ENCODE data around the gene FIGNL1. TPM values are rescaled to one million over a fixed set of nuclear protein-coding genes. Genes with fewer than 3 reads are reported as not detected.

FIGNL1 gene
- total RNA-seq, 1 experiment from 2014 or later, result 6.4 TPM

- TF ChIP-seq FOXK1 (CRISPR knock-in tag; IDR thresholded peaks at IDR 0.05), result no peak
- TF ChIP-seq ERG (CRISPR knock-in tag; IDR thresholded peaks at IDR 0.05), result no peak
- no peak for TF ChIP-seq CTCF (IDR thresholded peaks at IDR 0.05)
- TF ChIP-seq MXD4 (CRISPR knock-in tag; IDR thresholded peaks at IDR 0.05; ENCODE audit: borderline replicate concordance), result no peak
- no peak for TF ChIP-seq NFYB (CRISPR knock-in tag; conservative IDR thresholded peaks at IDR 0.05; ENCODE audit: low read depth)
- TF ChIP-seq, protein P1, sequence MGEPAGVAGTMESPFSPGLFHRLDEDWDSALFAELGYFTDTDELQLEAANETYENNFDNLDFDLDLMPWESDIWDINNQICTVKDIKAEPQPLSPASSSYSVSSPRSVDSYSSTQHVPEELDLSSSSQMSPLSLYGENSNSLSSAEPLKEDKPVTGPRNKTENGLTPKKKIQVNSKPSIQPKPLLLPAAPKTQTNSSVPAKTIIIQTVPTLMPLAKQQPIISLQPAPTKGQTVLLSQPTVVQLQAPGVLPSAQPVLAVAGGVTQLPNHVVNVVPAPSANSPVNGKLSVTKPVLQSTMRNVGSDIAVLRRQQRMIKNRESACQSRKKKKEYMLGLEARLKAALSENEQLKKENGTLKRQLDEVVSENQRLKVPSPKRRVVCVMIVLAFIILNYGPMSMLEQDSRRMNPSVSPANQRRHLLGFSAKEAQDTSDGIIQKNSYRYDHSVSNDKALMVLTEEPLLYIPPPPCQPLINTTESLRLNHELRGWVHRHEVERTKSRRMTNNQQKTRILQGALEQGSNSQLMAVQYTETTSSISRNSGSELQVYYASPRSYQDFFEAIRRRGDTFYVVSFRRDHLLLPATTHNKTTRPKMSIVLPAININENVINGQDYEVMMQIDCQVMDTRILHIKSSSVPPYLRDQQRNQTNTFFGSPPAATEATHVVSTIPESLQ (CRISPR knock-in tag; IDR thresholded peaks at IDR 0.05), result no peak
- TF ChIP-seq JUN (CRISPR knock-in tag; IDR thresholded peaks at IDR 0.05), result no peak
- no peak for TF ChIP-seq EMX1 (CRISPR knock-in tag; IDR thresholded peaks at IDR 0.05)
- no peak for TF ChIP-seq STAT6 (CRISPR knock-in tag; conservative IDR thresholded peaks at IDR 0.05; ENCODE audit: low read depth)
- no peak for TF ChIP-seq FOXJ3 (CRISPR knock-in tag; IDR thresholded peaks at IDR 0.05; ENCODE audit: borderline replicate concordance)
- no peak for TF ChIP-seq RORB (CRISPR knock-in tag; IDR thresholded peaks at IDR 0.05)
- TF ChIP-seq NR3C1 (CRISPR knock-in tag; conservative IDR thresholded peaks at IDR 0.05; ENCODE audit: low read depth), result no peak
- TF ChIP-seq, protein P2, sequence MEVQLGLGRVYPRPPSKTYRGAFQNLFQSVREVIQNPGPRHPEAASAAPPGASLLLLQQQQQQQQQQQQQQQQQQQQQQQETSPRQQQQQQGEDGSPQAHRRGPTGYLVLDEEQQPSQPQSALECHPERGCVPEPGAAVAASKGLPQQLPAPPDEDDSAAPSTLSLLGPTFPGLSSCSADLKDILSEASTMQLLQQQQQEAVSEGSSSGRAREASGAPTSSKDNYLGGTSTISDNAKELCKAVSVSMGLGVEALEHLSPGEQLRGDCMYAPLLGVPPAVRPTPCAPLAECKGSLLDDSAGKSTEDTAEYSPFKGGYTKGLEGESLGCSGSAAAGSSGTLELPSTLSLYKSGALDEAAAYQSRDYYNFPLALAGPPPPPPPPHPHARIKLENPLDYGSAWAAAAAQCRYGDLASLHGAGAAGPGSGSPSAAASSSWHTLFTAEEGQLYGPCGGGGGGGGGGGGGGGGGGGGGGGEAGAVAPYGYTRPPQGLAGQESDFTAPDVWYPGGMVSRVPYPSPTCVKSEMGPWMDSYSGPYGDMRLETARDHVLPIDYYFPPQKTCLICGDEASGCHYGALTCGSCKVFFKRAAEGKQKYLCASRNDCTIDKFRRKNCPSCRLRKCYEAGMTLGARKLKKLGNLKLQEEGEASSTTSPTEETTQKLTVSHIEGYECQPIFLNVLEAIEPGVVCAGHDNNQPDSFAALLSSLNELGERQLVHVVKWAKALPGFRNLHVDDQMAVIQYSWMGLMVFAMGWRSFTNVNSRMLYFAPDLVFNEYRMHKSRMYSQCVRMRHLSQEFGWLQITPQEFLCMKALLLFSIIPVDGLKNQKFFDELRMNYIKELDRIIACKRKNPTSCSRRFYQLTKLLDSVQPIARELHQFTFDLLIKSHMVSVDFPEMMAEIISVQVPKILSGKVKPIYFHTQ (CRISPR knock-in tag; IDR thresholded peaks at IDR 0.05), result no peak
- no peak for TF ChIP-seq SMAD3 (CRISPR knock-in tag; IDR thresholded peaks at IDR 0.05; ENCODE audit: borderline replicate concordance)
- no peak for TF ChIP-seq GABPB1 (CRISPR knock-in tag; IDR thresholded peaks at IDR 0.05)
- no peak for TF ChIP-seq ZNF263 (CRISPR knock-in tag; IDR thresholded peaks at IDR 0.05; ENCODE audit: low read depth)
These were observed 36.6 kb downstream of the FIGNL1 start (continued) for GRCh38 chr7:50413561-50413960.

GRCh38 chr7:50412973-50413372 lies 37.2 kb downstream of the FIGNL1 start:
- TF ChIP-seq IRF2 (CRISPR knock-in tag; IDR thresholded peaks at IDR 0.05; ENCODE audit: borderline replicate concordance, low read depth) (no peak), STAT6 (CRISPR knock-in tag; conservative IDR thresholded peaks at IDR 0.05; ENCODE audit: low read depth) (no peak), PRRX2 (CRISPR knock-in tag; IDR thresholded peaks at IDR 0.05) (no peak)
- Mint-ChIP-seq H3K4me3 (no peak overlapping the region), H3K27me3 (ENCODE audit: low read depth) (peaks cover 3% of the 10 kb centered on the region; the same call in 1 of the 2 replicates), H3K9me3 (no peaks in the 10 kb centered on the region), H3K4me1 (peaks cover 12% of the 10 kb centered on the region), H3K36me3 (no peaks in the 10 kb centered on the region), H3K27ac (no peak overlapping the region)
- CTCF ChIA-PET, result no interaction called here
- POLR2A ChIA-PET, result no interaction called here
- DNase-seq (ENCODE audit: low spot score), result no peak
- ATAC-seq, result no peak

All from WTC11 (cell line).